Fibroblast of mammary gland (primary cell): ENCODE data around the gene DYNC1I1.

Source experiments
- DNase-seq: peaks from one replicate; pipeline ENCODE4 v3.0.0-alpha.2; 2010; ENCODE audit warnings: low read depth
- H3K4me3 ChIP-seq: 2 replicates; pipeline ENCODE4 v1.5.1; 2011; ENCODE audit warnings: low read depth, mild to moderate bottlenecking, low read length, moderate library complexity; ENCODE audit not compliant: control insufficient read depth
- TF ChIP-seq, protein P1 (sequence below): conservative IDR thresholded peaks from 2 replicates; pipeline ENCODE4 v1.5.1; 2011; ENCODE audit warnings: low read depth, low read length, inconsistent platforms; ENCODE audit not compliant: control insufficient read depth, insufficient read depth

DYNC1I1 gene

DNA sequence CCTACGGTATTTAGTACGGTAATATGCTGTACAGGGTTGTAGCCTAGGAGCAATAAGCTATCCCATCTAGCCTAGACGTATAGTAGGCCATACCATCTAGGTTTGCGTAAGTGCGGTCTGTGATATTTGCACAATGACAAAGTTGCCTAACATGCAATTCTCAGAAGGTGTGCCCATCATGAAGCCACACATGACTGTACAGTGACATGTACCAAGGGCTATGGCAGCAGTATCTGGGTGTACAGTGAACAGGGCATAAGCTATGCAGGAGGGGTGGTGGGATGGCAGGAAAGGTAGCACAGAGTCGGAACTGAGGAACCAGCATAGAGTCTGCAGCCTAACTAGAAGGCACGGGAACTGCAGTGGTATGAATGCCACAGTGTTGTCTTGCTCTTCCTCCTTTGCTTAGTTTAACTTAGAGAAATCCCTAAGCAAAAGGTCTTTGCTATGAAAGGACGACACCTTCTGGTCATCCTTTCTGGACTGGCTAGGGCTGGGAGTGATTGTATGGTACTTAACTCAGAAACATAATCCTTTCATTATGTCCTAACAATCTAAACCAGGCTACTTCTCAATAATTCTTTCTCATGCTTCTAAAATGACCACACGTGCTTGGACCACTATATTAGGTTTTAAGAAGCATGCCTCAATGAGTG, 93.5 kb downstream of the DYNC1I1 start:
- DNase-seq, result peak; percentile 28
- H3K4me3 ChIP-seq, result no peak overlapping the region
- TF ChIP-seq, protein P1, sequence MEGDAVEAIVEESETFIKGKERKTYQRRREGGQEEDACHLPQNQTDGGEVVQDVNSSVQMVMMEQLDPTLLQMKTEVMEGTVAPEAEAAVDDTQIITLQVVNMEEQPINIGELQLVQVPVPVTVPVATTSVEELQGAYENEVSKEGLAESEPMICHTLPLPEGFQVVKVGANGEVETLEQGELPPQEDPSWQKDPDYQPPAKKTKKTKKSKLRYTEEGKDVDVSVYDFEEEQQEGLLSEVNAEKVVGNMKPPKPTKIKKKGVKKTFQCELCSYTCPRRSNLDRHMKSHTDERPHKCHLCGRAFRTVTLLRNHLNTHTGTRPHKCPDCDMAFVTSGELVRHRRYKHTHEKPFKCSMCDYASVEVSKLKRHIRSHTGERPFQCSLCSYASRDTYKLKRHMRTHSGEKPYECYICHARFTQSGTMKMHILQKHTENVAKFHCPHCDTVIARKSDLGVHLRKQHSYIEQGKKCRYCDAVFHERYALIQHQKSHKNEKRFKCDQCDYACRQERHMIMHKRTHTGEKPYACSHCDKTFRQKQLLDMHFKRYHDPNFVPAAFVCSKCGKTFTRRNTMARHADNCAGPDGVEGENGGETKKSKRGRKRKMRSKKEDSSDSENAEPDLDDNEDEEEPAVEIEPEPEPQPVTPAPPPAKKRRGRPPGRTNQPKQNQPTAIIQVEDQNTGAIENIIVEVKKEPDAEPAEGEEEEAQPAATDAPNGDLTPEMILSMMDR, result peak; percentile 31

DNA sequence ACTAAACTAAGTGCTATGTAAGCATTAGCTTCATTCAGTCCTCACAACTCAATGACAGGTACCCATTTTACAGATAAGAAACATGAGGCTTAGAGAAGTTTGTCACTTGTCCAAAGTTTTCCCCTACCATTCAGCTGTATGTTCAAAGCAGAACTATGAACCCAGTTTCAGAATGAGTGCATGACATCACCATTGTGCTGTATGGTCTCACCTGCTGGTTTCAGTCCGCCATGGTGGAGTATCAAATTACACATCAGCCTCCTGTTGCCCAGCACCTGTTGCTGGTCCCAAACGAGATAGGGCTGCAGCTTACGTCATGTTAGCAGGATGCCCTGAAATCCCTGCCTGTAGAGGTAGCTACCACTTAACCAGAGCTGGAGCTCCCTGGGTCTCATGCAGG, 95.0 kb downstream of the DYNC1I1 start:
- no peak for DNase-seq
- TF ChIP-seq, protein P1, result no peak

DNA sequence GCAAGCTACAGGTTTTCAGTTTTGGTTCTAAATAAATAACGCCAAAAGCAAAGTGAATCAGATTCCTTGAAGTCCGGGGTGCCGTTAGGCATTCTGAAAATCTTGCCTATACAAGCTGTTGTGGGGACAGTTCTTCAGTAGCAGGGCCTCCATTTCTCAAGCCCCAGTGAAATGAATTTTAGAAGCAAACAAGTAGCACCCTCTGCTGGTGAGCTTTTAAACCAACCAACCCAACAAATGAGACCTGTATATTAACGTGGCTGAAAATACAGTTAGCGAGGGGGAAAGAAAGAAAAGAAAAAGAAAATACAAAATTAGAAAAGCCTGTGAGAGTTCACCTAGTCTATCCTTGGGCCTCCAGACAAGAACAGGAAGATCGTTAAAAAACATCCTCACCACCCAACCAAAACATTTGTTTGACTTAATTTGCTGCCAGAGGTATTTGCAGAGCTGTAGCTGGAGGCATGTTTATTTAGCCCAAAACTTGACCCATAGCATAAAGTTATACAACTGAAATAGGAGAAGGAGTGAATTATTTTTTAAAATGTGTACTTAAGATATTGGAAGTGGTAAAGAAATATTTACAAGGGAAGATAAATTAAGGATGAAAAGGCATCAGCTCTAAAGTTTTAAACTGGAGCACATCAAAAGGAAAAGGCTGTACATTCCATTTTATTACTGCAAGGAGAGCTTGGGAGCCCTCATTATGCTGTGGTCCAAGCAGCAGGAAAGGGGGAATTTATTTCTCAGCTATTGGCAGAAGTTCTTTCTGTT, 98.9 kb downstream of the DYNC1I1 start:
- no peak overlapping the region for H3K4me3 ChIP-seq
- DNase-seq, result peak; percentile 60
- TF ChIP-seq, protein P1, result peak; percentile 68

More for the DNA sequence above, 95.0 kb downstream of the DYNC1I1 start:
- H3K4me3 ChIP-seq, result no peak overlapping the region

DNA sequence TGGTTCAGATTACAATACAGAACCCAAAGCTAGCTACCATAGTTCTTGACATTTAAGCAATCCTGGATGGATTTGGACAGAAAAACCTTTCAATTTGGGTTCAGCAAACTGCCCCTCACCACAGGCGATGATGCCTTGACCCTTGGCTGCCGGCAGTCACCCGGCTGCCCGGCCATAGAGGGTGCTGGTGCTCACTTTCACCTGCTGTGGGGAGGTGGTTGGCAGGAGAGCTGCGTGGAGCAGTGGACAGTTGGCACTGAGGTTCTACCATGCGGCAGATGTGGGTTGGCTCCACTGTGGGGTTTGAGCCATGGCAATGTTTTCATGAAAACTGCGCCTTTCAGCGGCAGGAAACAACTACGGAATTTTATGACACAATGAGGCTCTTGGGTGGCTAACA, 99.5 kb downstream of the DYNC1I1 start:
- TF ChIP-seq, protein P1, result no peak
- no peak overlapping the region for H3K4me3 ChIP-seq
- no peak for DNase-seq

DNA sequence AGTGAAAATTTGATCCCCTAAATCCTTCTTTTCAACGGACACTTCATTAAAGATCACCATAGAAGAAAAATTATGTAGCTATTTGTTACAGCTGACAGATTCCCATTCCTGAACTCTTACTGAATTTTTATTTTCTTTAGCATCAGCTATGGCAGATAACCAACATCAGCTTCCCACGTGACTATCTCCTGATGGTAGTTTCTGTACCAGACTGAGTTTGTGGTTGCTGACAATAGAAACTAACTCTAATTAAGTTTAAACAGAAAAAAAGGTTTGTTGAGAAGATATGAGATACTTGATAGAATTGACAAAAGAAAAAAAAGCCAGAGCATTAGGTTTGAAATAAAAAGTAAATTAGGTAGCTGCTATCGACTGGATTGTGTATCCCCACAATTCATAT, 101.8 kb downstream of the DYNC1I1 start:
- H3K4me3 ChIP-seq, result no peak overlapping the region
- DNase-seq, result no peak
- TF ChIP-seq, protein P1, result no peak

DNA sequence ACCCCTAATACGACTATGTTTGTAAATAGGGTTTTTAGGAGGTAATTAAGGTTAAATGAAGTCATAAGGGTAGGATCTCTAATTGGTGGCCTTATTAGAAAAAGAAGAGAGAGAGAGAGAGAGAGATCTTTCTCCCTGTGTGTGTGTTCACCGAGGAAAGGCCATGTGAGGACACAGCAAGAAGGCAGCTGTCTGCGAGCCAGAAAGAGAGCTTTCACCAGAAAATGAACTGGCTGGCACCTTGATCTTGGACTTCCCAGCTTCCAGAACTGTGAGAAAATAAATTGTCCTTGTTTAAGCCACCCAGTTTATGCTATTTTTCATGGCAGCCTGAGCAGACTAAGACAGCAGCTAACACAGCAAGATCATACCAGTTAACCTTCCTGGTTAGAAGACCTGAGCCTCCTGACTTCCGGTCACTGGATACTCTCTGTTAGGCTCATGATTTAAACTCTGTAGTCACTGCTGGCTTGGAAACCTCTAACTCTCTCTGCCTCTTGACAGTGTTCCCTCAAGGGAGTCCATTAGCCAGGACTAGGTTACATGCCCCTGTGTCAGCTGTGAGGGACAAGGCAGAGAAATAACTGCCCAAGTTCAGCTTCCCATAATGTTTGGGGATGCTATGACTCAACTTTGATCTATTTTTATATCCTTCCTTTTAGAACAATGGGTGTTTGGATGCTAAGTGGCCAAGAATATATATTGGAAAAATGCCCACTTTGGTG, 102.3 kb downstream of the DYNC1I1 start:
- H3K4me3 ChIP-seq, result no peak overlapping the region
- TF ChIP-seq, protein P1, result no peak
- no peak for DNase-seq
